H9 (cell line): ENCODE results near the gene CCDC182. TPM values are rescaled to one million over a fixed set of nuclear protein-coding genes. Genes with fewer than 3 reads are reported as not detected.

Experiments used
- DNase-seq: peaks from one replicate; pipeline ENCODE4 v3.0.0-alpha.2; 2017
- H2AFZ ChIP-seq: one replicate; pipeline ENCODE4 v1.6.1; 2013; ENCODE audit warnings: mild to moderate bottlenecking, low read length, control low read depth, moderate library complexity
- H2AK5ac ChIP-seq: 2 replicates; pipeline ENCODE4 v1.6.1; 2013; ENCODE audit warnings: low read length, control low read depth, mixed read lengths; ENCODE audit not compliant: insufficient read length
- H2BK120ac ChIP-seq: one replicate; pipeline ENCODE4 v1.6.1; 2013; ENCODE audit warnings: low read depth, mild to moderate bottlenecking, low read length, control low read depth, inconsistent platforms; ENCODE audit not compliant: poor library complexity, severe bottlenecking
- H2BK12ac ChIP-seq: 2 replicates; pipeline ENCODE4 v1.6.1; 2013; ENCODE audit warnings: low read length, control low read depth, mixed read lengths, low read depth; ENCODE audit not compliant: insufficient read length
- H2BK15ac ChIP-seq: 2 replicates; pipeline ENCODE4 v1.6.1; 2013; ENCODE audit warnings: low read depth, low read length, control low read depth
- H2BK20ac ChIP-seq: one replicate; pipeline ENCODE4 v1.6.1; 2013; ENCODE audit warnings: low read depth, mild to moderate bottlenecking, low read length, control low read depth, inconsistent platforms; ENCODE audit not compliant: poor library complexity, severe bottlenecking
- H2BK5ac ChIP-seq: 2 replicates; pipeline ENCODE4 v1.6.1; 2013; ENCODE audit warnings: low read length, control low read depth, mixed read lengths; ENCODE audit not compliant: insufficient read length
- H3K14ac ChIP-seq: 2 replicates; pipeline ENCODE4 v1.6.1; 2013; ENCODE audit warnings: low read length, control low read depth; ENCODE audit not compliant: insufficient read depth
- H3K18ac ChIP-seq: 2 replicates; pipeline ENCODE4 v1.6.1; 2013; ENCODE audit warnings: low read depth, mild to moderate bottlenecking, mixed read lengths, low read length, control low read depth; ENCODE audit not compliant: insufficient read length
- H3K23ac ChIP-seq: 2 replicates; pipeline ENCODE4 v1.6.1; 2013; ENCODE audit warnings: low read length, control low read depth, mixed read lengths, low read depth; ENCODE audit not compliant: insufficient read length
- H3K23me2 ChIP-seq: 2 replicates; pipeline ENCODE4 v1.6.1; 2013; ENCODE audit warnings: low read depth, mild to moderate bottlenecking, mixed read lengths, low read length, control low read depth; ENCODE audit not compliant: insufficient read length, poor library complexity, severe bottlenecking
- H3K27ac ChIP-seq: 2 replicates; pipeline ENCODE4 v1.5.1; 2013; ENCODE audit warnings: low read length, control low read depth, mixed read lengths, low read depth; ENCODE audit not compliant: insufficient read length
- H3K27me3 ChIP-seq: 2 replicates; pipeline ENCODE4 v1.6.1; 2013; ENCODE audit warnings: low read length, control low read depth, inconsistent platforms; ENCODE audit not compliant: insufficient read depth
- H3K4ac ChIP-seq: 2 replicates; pipeline ENCODE4 v1.6.1; 2013; ENCODE audit warnings: low read depth, mild to moderate bottlenecking, control low read depth, inconsistent platforms, low read length, moderate library complexity
- H3K4me1 ChIP-seq: 2 replicates; pipeline ENCODE4 v1.6.1; 2013; ENCODE audit warnings: low read length, control low read depth, inconsistent platforms; ENCODE audit not compliant: insufficient read depth
- H3K4me2 ChIP-seq: 2 replicates; pipeline ENCODE4 v1.6.1; 2013; ENCODE audit warnings: low read length, control low read depth, mixed read lengths; ENCODE audit not compliant: insufficient read length, insufficient read depth
- H3K56ac ChIP-seq: 2 replicates; pipeline ENCODE4 v1.6.1; 2013; ENCODE audit warnings: low read depth, mild to moderate bottlenecking, mixed read lengths, low read length, control low read depth; ENCODE audit not compliant: insufficient read length
- H3K79me1 ChIP-seq: 2 replicates; pipeline ENCODE4 v1.6.1; 2013; ENCODE audit warnings: low read depth, mild to moderate bottlenecking, moderate library complexity, low read length, control low read depth, inconsistent platforms; ENCODE audit not compliant: insufficient read depth, poor library complexity, severe bottlenecking
- H3K79me2 ChIP-seq: 2 replicates; pipeline ENCODE4 v1.6.1; 2013; ENCODE audit warnings: low read length, control low read depth, inconsistent platforms; ENCODE audit not compliant: insufficient read depth
- H3K9ac ChIP-seq: 2 replicates; pipeline ENCODE4 v1.6.1; 2013; ENCODE audit warnings: low read length, control low read depth, mixed read lengths; ENCODE audit not compliant: insufficient read length; ENCODE audit errors: extremely low read depth
- H3K9me3 ChIP-seq: one replicate; pipeline ENCODE4 v1.6.1; 2013; ENCODE audit warnings: low read depth, low read length, inconsistent platforms; ENCODE audit not compliant: control insufficient read depth
- H3T11ph ChIP-seq: one replicate; pipeline ENCODE4 v1.6.1; 2013; ENCODE audit warnings: mild to moderate bottlenecking, low read length, control low read depth, inconsistent platforms
- H4K20me1 ChIP-seq: one replicate; pipeline ENCODE4 v1.6.1; 2013; ENCODE audit not compliant: control insufficient read depth, insufficient read length, insufficient read depth
- H4K5ac ChIP-seq: 2 replicates; pipeline ENCODE4 v1.6.1; 2013; ENCODE audit warnings: low read depth, mild to moderate bottlenecking, mixed read lengths, low read length, control low read depth; ENCODE audit not compliant: insufficient read length
- H4K8ac ChIP-seq: replicated peaks from 2 replicates; pipeline ENCODE4 v1.6.1; 2013; ENCODE audit warnings: low read length, control low read depth, mixed read lengths, low read depth; ENCODE audit not compliant: insufficient read length
- H4K91ac ChIP-seq: 2 replicates; pipeline ENCODE4 v1.6.1; 2013; ENCODE audit warnings: low read depth, mild to moderate bottlenecking, moderate library complexity, mixed read lengths, low read length, control low read depth; ENCODE audit not compliant: insufficient read length
- H3K27ac Mint-ChIP-seq, 3 experiments: 2 replicates in 2 of 3; 3 replicates in 1 of 3; pipeline ENCODE4 v1.8.0; 2020 to 2021; ENCODE audit warnings: mixed read lengths in 3 of 3, mild to moderate bottlenecking in 1 of 3, moderate library complexity in 1 of 3
- H3K27me3 Mint-ChIP-seq: 2 replicates; pipeline ENCODE4 v1.8.0; 2021; ENCODE audit warnings: low read depth, mild to moderate bottlenecking, moderate library complexity, mixed read lengths
- H3K36me3 Mint-ChIP-seq, 3 experiments: 2 replicates in 2 of 3; 3 replicates in 1 of 3; pipeline ENCODE4 v1.8.0; 2020 to 2021; ENCODE audit warnings: low read depth in 3 of 3, mixed read lengths in 3 of 3; ENCODE audit not compliant: insufficient read depth in 1 of 3
- H3K4me1 Mint-ChIP-seq, 2 experiments: 2 replicates each; pipeline ENCODE4 v1.8.0; 2020; ENCODE audit warnings: mixed read lengths in 2 of 2
- H3K4me3 Mint-ChIP-seq, 2 experiments: 2 replicates in 1 of 2; 3 replicates in 1 of 2; pipeline ENCODE4 v1.8.0; 2020 to 2021; ENCODE audit warnings: mild to moderate bottlenecking in 2 of 2, mixed read lengths in 2 of 2, moderate library complexity in 1 of 2
- H3K9me3 Mint-ChIP-seq, 2 experiments: 2 replicates in 1 of 2; 3 replicates in 1 of 2; pipeline ENCODE4 v1.8.0; 2020; ENCODE audit warnings: mild to moderate bottlenecking in 2 of 2, mixed read lengths in 2 of 2, moderate library complexity in 1 of 2
- CTCF ChIP-seq: fragments of 200-600 bp; sonication (generic); conservative IDR thresholded peaks from 3 replicates; pipeline ENCODE4 v1.8.0; 2021; ENCODE audit warnings: antibody characterized with exemption, mild to moderate bottlenecking
- WGBS: extraction: QIAGEN DNeasy Blood & Tissue Kit; methylation state at CpG from one replicate; pipeline ENCODE4 v1.1.7; 2013; ENCODE audit warnings: missing lambda C conversion rate, low lambda C conversion rate, mixed read lengths; ENCODE audit not compliant: insufficient read length; ENCODE audit errors: extremely low coverage; 5-methylcytosine and 5-hydroxymethylcytosine counted together
- total RNA-seq: library from RNA; stranded (reverse); gene quantifications from 2 replicates; pipeline ENCODE4 v1.2.1, GENCODE V29; 2021

Gene CCDC182
- total RNA-seq, 1 experiment from 2014 or later: not detected

- no peaks in the 10 kb centered on the region for H3K79me1 ChIP-seq
- H3T11ph ChIP-seq: no peak overlapping the region
- no CpG with 5 or more reads among the region's 6 CpGs for WGBS
- peak; percentile 81 for TF ChIP-seq CTCF
- no peak overlapping the region for H3K27ac Mint-ChIP-seq
- H3K9ac ChIP-seq: no peak overlapping the region
- H3K79me2 ChIP-seq: no peaks in the 10 kb centered on the region
- no peak overlapping the region for H4K8ac ChIP-seq
- H4K91ac ChIP-seq: no peak overlapping the region
- H3K27ac ChIP-seq: no peak overlapping the region
- no peak overlapping the region for H3K23ac ChIP-seq
- H2AK5ac ChIP-seq: no peak overlapping the region
- no peaks in the 10 kb centered on the region for H3K9me3 Mint-ChIP-seq
- H3K56ac ChIP-seq: no peak overlapping the region
- no peak overlapping the region for H3K14ac ChIP-seq
- no peak overlapping the region for H3K4me3 Mint-ChIP-seq
- H3K4me1 ChIP-seq: no peaks in the 10 kb centered on the region
- no peaks in the 10 kb centered on the region for H3K23me2 ChIP-seq
- no peak overlapping the region for H2BK20ac ChIP-seq
- no peak overlapping the region for H2BK15ac ChIP-seq
- no peak overlapping the region for H2BK120ac ChIP-seq
- H3K4ac ChIP-seq: no peak overlapping the region
- H3K27me3 ChIP-seq: no peaks in the 10 kb centered on the region
- H3K9me3 ChIP-seq: no peaks in the 10 kb centered on the region
- no peak overlapping the region for H2BK12ac ChIP-seq
- H4K5ac ChIP-seq: no peak overlapping the region
- H3K4me1 Mint-ChIP-seq: peaks cover 6 to 9% of the 10 kb centered on the region in 2 experiments; a peak in 3 of 4 replicates
- no peak overlapping the region for H3K4me2 ChIP-seq
- no peak overlapping the region for H2BK5ac ChIP-seq
- H4K20me1 ChIP-seq: no peaks in the 10 kb centered on the region
- H3K27me3 Mint-ChIP-seq: peaks cover 26% of the 10 kb centered on the region
- H2AFZ ChIP-seq: no peak overlapping the region
- H3K36me3 Mint-ChIP-seq: no peaks in the 10 kb centered on the region
- no peak overlapping the region for H3K18ac ChIP-seq
- DNase-seq: no peak
These were observed 2.3 kb upstream of the CCDC182 start for GRCh38 chr17:57747221-57748017.
